NB4 (cell line): ENCODE data around the gene SH3GLB2.

Experiments
- CTCF ChIP-seq: IDR thresholded peaks from one replicate; pipeline ENCODE4 v1.5.1; 2012; ENCODE audit warnings: low read depth, low read length
- POLR2A ChIP-seq: IDR thresholded peaks from 2 replicates; pipeline ENCODE4 v1.6.1; 2011; ENCODE audit warnings: mild to moderate bottlenecking; ENCODE audit not compliant: insufficient read length; ENCODE audit errors: extremely low read depth

GRCh38 chr9:129075996-129076639 is 48.0 kb upstream of the SH3GLB2 start:
- TF ChIP-seq CTCF (no peak), POLR2A (no peak)
